HCT116 (cell line): ENCODE results near the gene GALNT18. TPM values are rescaled to one million over a fixed set of nuclear protein-coding genes. Genes with fewer than 3 reads are reported as not detected.

Experiments
- ATAC-seq: fragments of 200-7000 bp; cut with Tn5 transposase; 2 replicates; pipeline ENCODE4 v1.9.1; 2020; ENCODE audit warnings: mild to moderate bottlenecking, moderate library complexity
- BruUV-seq: library from RNA; stranded (reverse); fragments of 400-500 nt; replicated peaks from 2 replicates; lab custom pipeline; 2021; lab: Mats Ljungman, UMichigan
- CTCF ChIA-PET: fragments of 300-600 bp; sonication (Branson Sonifier 250); formaldehyde crosslinking; loops from one replicate; lab custom pipeline; 2021; ENCODE audit warnings: antibody characterized with exemption; lab: Charles Lee
- POLR2A ChIA-PET: fragments of 300-600, 350-600 bp; sonication (Branson Sonifier 250); formaldehyde crosslinking; loops from one replicate; lab custom pipeline; 2021; ENCODE audit warnings: antibody characterized with exemption; lab: Charles Lee
- RAD21 ChIA-PET, 2 experiments: fragments of 300-600 bp; sonication (Branson Sonifier 250); formaldehyde crosslinking; loops; one replicate each; lab custom pipeline; 2023; ENCODE audit warnings: low total read pairs in 2 of 2; ENCODE audit not compliant: uncharacterized antibody in 2 of 2, unreplicated experiment in 2 of 2, low non-redundant PET in 1 of 2; lab: Charles Lee
- DNase-seq: peaks from one replicate; pipeline ENCODE4 v3.0.0-alpha.2; 2010; ENCODE audit warnings: low read depth, low spot score
- H2AFZ ChIP-seq: fragments of 200-600 bp; shearing (Covaris generic), sonication (generic); 2 replicates; pipeline ENCODE4 v1.6.1; 2017; ENCODE audit warnings: low read depth, mixed run types, mixed read lengths, antibody characterized with exemption, low read length; ENCODE audit not compliant: poor library complexity, severe bottlenecking
- H3K27ac ChIP-seq: 2 replicates; pipeline ENCODE4 v1.5.1; 2012; ENCODE audit warnings: low read depth, low read length
- H3K27me3 ChIP-seq: fragments of 200-600 bp; sonication (generic); 2 replicates; pipeline ENCODE4 v1.6.1; 2016; ENCODE audit warnings: mixed run types, low read length, mixed read lengths; ENCODE audit not compliant: insufficient read depth
- H3K36me3 ChIP-seq, 2 experiments: fragments of 200-500 bp in 1 of 2; fragments of 200-600 bp in 1 of 2; sonication (Bioruptor generic) in 1 of 2; sonication (generic) in 1 of 2; 2 replicates each; pipeline versions ENCODE4 v1.5.1 to v1.6.1; 2014 to 2016; ENCODE audit warnings: low read length in 2 of 2, inconsistent platforms in 1 of 2, mixed read lengths in 1 of 2, mixed run types in 1 of 2; ENCODE audit not compliant: insufficient read depth in 2 of 2, control insufficient read depth in 1 of 2
- H3K4me1 ChIP-seq, 2 experiments: fragments of 200-600 bp in 1 of 2; sonication (generic) in 1 of 2; 2 replicates each; pipeline versions ENCODE4 v1.5.1 to v1.6.1; 2012 to 2017; ENCODE audit warnings: low read length in 2 of 2, inconsistent platforms in 1 of 2, mild to moderate bottlenecking in 1 of 2, mixed read lengths in 1 of 2, mixed run types in 1 of 2, moderate library complexity in 1 of 2; ENCODE audit not compliant: insufficient read depth in 2 of 2, control insufficient read depth in 1 of 2
- H3K4me2 ChIP-seq: fragments of 200-600 bp; sonication (generic); 2 replicates; pipeline ENCODE4 v1.6.1; 2017; ENCODE audit warnings: mixed run types, low read length, mixed read lengths
- H3K4me3 ChIP-seq, 2 experiments: fragments of 200-600 bp in 1 of 2; sonication (generic) in 1 of 2; replicated peaks in 1 of 2; 2 replicates each; pipeline ENCODE4 v1.5.1; 2011 to 2016; ENCODE audit warnings: low read length in 2 of 2, control low read depth in 1 of 2, low read depth in 1 of 2, mild to moderate bottlenecking in 1 of 2, mixed read lengths in 1 of 2, mixed run types in 1 of 2
- H3K79me2 ChIP-seq: fragments of 200-600 bp; sonication (generic); 2 replicates; pipeline ENCODE4 v1.6.1; 2017; ENCODE audit warnings: mild to moderate bottlenecking, mixed run types, low read length, moderate library complexity, mixed read lengths; ENCODE audit not compliant: insufficient read depth
- H3K9ac ChIP-seq: fragments of 200-600 bp; sonication (generic); 2 replicates; pipeline ENCODE4 v1.6.1; 2016; ENCODE audit warnings: low read length, mixed read lengths
- H3K9me2 ChIP-seq: fragments of 200-600 bp; sonication (generic), shearing (Covaris generic); 2 replicates; pipeline ENCODE4 v1.6.1; 2017; ENCODE audit warnings: mixed run types, mild to moderate bottlenecking, moderate library complexity; ENCODE audit not compliant: insufficient read depth
- H3K9me3 ChIP-seq, 2 experiments: fragments of 200-500 bp in 1 of 2; fragments of 200-600 bp in 1 of 2; sonication (Bioruptor generic) in 1 of 2; sonication (generic) in 1 of 2; 2 replicates each; pipeline ENCODE4 v1.6.1; 2014 to 2017; ENCODE audit warnings: low read length in 2 of 2, mixed read lengths in 2 of 2, inconsistent platforms in 1 of 2, low read depth in 1 of 2, mild to moderate bottlenecking in 1 of 2, mixed run types in 1 of 2, moderate library complexity in 1 of 2; ENCODE audit not compliant: control insufficient read depth in 1 of 2, insufficient read depth in 1 of 2
- H4K20me1 ChIP-seq: fragments of 200-600 bp; sonication (generic), shearing (Covaris generic); 2 replicates; pipeline ENCODE4 v1.6.1; 2017; ENCODE audit warnings: mixed run types, mild to moderate bottlenecking, moderate library complexity; ENCODE audit not compliant: insufficient read depth
- CEBPB ChIP-seq: IDR thresholded peaks from 2 replicates; pipeline ENCODE4 v1.6.1; 2012; ENCODE audit warnings: low read depth
- CTCF ChIP-seq, 3 experiments: fragments of 200-600 bp in 1 of 3; sonication (generic) in 1 of 3; IDR thresholded peaks in 2 of 3; conservative IDR thresholded peaks in 1 of 3; 2 replicates each; pipeline ENCODE4 v1.5.1; 2012 to 2017; ENCODE audit warnings: low read depth in 2 of 3, low read length in 2 of 3, antibody characterized with exemption in 1 of 3, borderline replicate concordance in 1 of 3, control low read depth in 1 of 3, mild to moderate bottlenecking in 1 of 3, mixed read lengths in 1 of 3, mixed run types in 1 of 3, moderate library complexity in 1 of 3; ENCODE audit not compliant: insufficient read depth in 1 of 3
- ELF1 ChIP-seq: IDR thresholded peaks from 2 replicates; pipeline ENCODE4 v1.6.1; 2012; ENCODE audit warnings: low read depth, borderline replicate concordance
- EZH2phosphoT487 ChIP-seq: fragments of 200-600 bp; IDR thresholded peaks from 2 replicates; pipeline ENCODE4 v1.6.1; 2018; ENCODE audit warnings: antibody characterized with exemption, borderline replicate concordance
- FOSL1 ChIP-seq: IDR thresholded peaks from 2 replicates; pipeline ENCODE4 v1.6.1; 2012; ENCODE audit warnings: low read depth
- JUND ChIP-seq: IDR thresholded peaks from 2 replicates; pipeline ENCODE4 v1.6.1; 2012
- RAD21 ChIP-seq: IDR thresholded peaks from 2 replicates; pipeline ENCODE4 v1.6.1; 2012; ENCODE audit warnings: low read depth, mild to moderate bottlenecking
- SIN3A ChIP-seq: IDR thresholded peaks from 2 replicates; pipeline ENCODE4 v1.6.1; 2012; ENCODE audit warnings: low read depth
- SRF ChIP-seq: IDR thresholded peaks from 2 replicates; pipeline ENCODE4 v1.6.1; 2012; ENCODE audit warnings: low read depth
- TCF7L2 ChIP-seq: IDR thresholded peaks from 2 replicates; pipeline ENCODE4 v1.7.0; 2011; ENCODE audit warnings: borderline replicate concordance, inconsistent platforms; ENCODE audit not compliant: insufficient read depth, insufficient read length; ENCODE audit errors: extremely low read depth
- YY1 ChIP-seq: IDR thresholded peaks from 2 replicates; pipeline ENCODE4 v1.6.1; 2011; ENCODE audit warnings: low read length, low read depth, moderate library complexity, mild to moderate bottlenecking; ENCODE audit not compliant: insufficient replicate concordance; ENCODE audit errors: extremely low read depth
- intact Hi-C: fragments of 100-400 bp; cut with micrococcal nuclease; formaldehyde crosslinking; loops from 2 replicates; pipeline ENCODE4 v1.10.0; 2022
- total RNA-seq: library from RNA; stranded (reverse); gene quantifications from one replicate; pipeline ENCODE4 v1.2.1, GENCODE V29; 2021; ENCODE audit not compliant: unreplicated experiment
- TF ChIP-seq, protein P1 (sequence below): IDR thresholded peaks from 2 replicates; pipeline ENCODE4 v1.6.1; 2012

GALNT18 gene
- total RNA-seq, 1 experiment from 2014 or later, result 19.9 TPM

DNA sequence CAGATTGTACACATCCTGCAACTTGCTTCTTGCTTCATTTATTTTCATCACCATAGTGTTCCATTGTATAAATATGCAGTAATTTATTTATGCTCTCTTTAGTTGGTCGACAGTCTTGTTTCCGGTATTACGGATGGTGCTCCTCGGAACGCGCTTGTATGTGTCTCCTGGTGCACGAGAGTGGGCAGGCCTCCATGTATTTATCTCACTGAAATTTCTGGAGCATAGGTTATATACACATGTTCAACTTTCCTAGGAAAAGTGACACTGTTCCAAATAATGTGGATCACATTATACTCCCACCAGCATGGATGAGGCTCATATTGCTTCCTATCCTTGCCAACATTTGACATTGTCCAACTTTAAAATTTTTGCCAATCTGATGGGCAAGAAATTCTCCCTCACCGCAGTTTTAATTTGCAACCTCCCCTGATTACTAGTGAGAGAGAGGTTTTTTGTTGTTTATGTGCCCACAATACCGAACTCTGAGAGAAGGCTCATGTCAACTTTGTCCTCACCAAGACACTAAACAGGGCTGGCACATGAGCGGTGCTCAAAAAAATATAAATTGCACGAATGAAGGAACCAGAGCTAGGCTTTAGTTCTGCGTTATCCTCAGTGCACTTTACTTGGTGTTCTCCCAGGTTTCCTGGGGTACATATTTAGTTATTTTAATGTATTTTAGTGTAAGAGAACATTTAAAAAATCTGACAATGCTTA, 272.5 kb downstream of the GALNT18 start:
- Histone ChIP-seq H3K36me3 (no peaks in the 10 kb centered on the region), H3K4me2 (no peak overlapping the region), H4K20me1 (no peaks in the 10 kb centered on the region), H2AFZ (no peak overlapping the region), H3K4me1 (peaks cover 4 to 8% of the 10 kb centered on the region in 2 experiments; a peak in 3 of 4 replicates), H3K79me2 (no peaks in the 10 kb centered on the region), H3K27me3 (no peaks in the 10 kb centered on the region), H3K9ac (no peak overlapping the region), H3K9me2 (no peaks in the 10 kb centered on the region), H3K4me3 (no peak overlapping the region), H3K9me3 (no peaks in the 10 kb centered on the region), H3K27ac (no peak overlapping the region)
- TF ChIP-seq FOSL1, result no peak
- no peak for TF ChIP-seq YY1
- TF ChIP-seq SIN3A, result no peak
- TF ChIP-seq ELF1, result no peak
- TF ChIP-seq RAD21, result no peak
- TF ChIP-seq TCF7L2, result no peak
- TF ChIP-seq CTCF (IDR thresholded peaks at IDR 0.05 in 2 of 3, conservative IDR thresholded peaks at IDR 0.05 in 1 of 3; ENCODE audit: borderline replicate concordance in 1 of 3, insufficient read depth in 1 of 3, low read depth in 2 of 3, low read length in 2 of 3), result no peak
- TF ChIP-seq JUND, result no peak
- TF ChIP-seq, protein P1, sequence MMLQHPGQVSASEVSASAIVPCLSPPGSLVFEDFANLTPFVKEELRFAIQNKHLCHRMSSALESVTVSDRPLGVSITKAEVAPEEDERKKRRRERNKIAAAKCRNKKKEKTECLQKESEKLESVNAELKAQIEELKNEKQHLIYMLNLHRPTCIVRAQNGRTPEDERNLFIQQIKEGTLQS, result no peak
- TF ChIP-seq CEBPB, result no peak
- no peak for TF ChIP-seq EZH2phosphoT487
- TF ChIP-seq SRF, result no peak
- ChIA-PET RAD21 (no interaction called here), CTCF (no interaction called here), POLR2A (no interaction called here)
- DNase-seq, result no peak
- intact Hi-C loops, result no loop called here
- BruUV-seq, result no TSS peak
- ATAC-seq, result no peak
